Measurements from ENCODE around the gene MARVELD3. TPM values are rescaled to one million over a fixed set of nuclear protein-coding genes. Genes with fewer than 3 reads are reported as not detected.
"Not testable (repeated sequence)": the region's sequence is repeated elsewhere in the genome, so short reads cannot be mapped to it uniquely, and the experiment has no call there.

The MARVELD3 gene, protein sequence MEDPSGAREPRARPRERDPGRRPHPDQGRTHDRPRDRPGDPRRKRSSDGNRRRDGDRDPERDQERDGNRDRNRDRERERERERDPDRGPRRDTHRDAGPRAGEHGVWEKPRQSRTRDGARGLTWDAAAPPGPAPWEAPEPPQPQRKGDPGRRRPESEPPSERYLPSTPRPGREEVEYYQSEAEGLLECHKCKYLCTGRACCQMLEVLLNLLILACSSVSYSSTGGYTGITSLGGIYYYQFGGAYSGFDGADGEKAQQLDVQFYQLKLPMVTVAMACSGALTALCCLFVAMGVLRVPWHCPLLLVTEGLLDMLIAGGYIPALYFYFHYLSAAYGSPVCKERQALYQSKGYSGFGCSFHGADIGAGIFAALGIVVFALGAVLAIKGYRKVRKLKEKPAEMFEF
- not detected in 2 replicates for total RNA-seq

DNA sequence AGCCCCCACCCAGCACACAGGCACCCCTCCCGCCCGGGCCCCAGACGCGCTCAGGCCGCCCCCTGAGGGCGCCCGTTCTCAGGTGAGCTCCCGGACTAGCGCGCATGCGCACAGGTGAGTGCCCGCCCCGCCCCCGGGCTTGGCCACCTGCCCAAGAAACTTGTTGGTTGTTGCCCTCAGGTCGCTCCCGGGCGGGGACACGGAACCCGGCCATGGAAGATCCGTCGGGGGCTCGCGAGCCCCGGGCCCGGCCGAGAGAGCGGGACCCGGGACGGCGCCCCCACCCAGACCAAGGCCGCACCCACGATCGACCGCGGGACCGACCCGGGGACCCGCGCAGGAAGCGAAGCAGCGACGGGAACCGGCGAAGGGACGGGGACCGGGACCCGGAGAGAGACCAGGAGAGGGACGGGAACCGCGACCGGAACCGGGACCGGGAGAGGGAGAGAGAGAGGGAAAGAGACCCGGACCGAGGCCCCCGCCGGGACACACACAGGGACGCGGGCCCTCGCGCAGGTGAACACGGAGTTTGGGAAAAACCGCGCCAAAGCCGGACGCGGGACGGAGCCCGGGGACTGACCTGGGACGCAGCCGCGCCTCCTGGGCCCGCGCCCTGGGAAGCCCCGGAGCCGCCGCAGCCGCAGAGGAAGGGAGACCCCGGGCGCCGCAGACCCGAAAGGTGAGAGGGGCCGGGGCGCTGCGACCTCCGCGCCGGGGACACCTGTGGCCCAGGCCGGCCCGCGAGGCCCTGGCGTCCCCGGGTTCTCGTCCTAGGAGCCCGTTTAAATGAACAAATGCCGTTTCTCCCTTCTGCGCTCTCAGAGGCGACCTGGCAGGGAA lies at the start of gene MARVELD3:
Gene MARVELD3, plus strand, starts transcription at position 167 of the 840 bp plus-strand sequence. Its CDS starts 46 bp downstream, at position 213.
- H3K4me1 Mint-ChIP-seq (ENCODE audit: low read depth) = peaks cover 8% of the 10 kb centered on the region
- H3K27me3 Mint-ChIP-seq (ENCODE audit: insufficient read depth) = peaks cover 22% of the 10 kb centered on the region
- no peaks in the 10 kb centered on the region for H3K9me3 Mint-ChIP-seq
- intact Hi-C loops (cut with micrococcal nuclease) = no loop called here
- no peak for DNase-seq (ENCODE audit: low spot score)
- no peak within 1 kb of the TSS for H3K27ac Mint-ChIP-seq
- no peaks in the 10 kb centered on the region for H3K36me3 Mint-ChIP-seq (ENCODE audit: low read depth)
- H3K4me3 Mint-ChIP-seq = no peak within 1 kb of the TSS

DNA sequence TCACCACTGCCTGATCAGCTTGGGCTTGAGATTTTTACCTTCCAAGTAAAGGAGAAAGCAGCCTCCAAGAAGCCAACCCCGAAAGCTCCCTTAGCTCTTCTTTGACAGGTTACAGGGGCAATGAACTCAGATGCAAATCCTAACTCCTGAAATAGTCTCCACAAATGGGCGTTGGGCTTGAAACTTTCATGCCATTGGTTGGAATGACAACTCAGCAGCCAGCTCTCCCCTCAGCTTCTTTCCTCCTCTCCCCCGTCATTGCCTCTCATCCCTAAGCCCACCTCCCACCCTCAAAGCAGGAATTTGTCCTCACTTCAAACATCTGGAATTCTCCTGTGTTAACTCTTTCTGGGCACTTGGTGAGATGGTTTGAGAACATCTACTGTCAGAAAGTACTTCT lies 49.0 kb upstream of the MARVELD3 start, which contains the start of gene TAT:
Gene TAT, minus strand, starts transcription at position 122 of the 400 bp plus-strand sequence. CDS start 677 bp downstream, outside the sequence.
- no peaks in the 10 kb centered on the region for H3K9me3 Mint-ChIP-seq
- no peak within 1 kb of the TSS for H3K27ac Mint-ChIP-seq
- intact Hi-C loops (cut with micrococcal nuclease) = no loop called here
- H3K27me3 Mint-ChIP-seq (ENCODE audit: insufficient read depth) = peaks cover 21% of the 10 kb centered on the region
- no peak for DNase-seq (ENCODE audit: low spot score)
- no peaks in the 10 kb centered on the region for H3K4me1 Mint-ChIP-seq (ENCODE audit: low read depth)
- H3K36me3 Mint-ChIP-seq (ENCODE audit: low read depth) = no peaks in the 10 kb centered on the region
- H3K4me3 Mint-ChIP-seq = no peak within 1 kb of the TSS

DNA sequence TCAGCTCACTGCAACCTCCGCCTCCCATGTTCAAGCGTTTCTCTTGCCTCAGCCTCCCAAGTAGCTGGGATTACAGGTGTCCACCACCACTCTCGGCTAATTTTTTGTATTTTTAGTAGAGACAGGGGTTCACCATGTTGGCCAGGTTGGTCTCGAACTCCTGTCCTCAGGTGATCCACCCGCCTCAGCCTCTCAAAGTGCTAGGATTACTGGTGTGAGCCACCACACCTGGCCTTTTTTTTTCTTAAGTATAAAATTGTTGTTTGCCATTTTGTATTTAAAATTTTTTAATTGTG lies 43.5 kb upstream of the MARVELD3 start:
- H3K4me3 Mint-ChIP-seq, H3K27ac Mint-ChIP-seq: not testable (repeated sequence)

DNA sequence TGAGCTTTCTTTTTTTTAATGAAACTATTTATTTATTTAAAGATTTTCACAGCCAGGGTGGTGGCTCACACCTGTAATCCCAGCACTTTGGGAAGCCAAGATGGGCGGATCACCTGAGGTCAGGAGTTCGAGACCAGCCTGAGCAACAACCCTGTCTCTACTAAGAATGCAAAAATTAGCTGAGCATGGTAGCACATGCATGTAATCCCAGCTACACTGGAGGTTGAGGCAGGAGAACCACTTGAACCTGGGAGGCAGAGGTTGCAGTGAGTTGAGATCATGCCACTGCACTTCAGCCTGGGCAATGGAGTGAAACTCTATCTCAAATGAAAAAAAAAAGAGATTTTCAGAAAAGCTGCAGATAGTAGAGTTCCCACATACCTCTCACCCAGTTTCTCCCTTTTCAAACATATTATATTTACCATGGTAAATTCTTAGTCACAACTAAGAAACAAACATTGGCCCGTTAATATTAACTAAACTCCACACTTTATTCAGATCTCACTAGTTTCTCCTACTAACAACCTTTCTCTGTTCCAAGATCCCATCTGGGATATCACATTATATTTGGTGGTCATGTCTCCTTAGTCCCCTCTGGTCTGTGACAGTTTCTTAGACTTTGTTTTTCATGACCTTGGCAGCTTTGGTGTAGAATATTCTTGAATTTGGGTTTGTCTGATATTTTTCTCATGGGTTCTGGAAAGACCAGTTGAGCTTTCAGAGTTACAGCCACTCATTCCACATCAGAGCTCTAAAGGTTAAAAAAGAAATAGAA lies 41.3 kb upstream of the MARVELD3 start:
- Mint-ChIP-seq H3K4me3 (no peak overlapping the region), H3K27me3 (ENCODE audit: insufficient read depth) (peaks cover 14% of the 10 kb centered on the region), H3K9me3 (no peaks in the 10 kb centered on the region), H3K4me1 (ENCODE audit: low read depth) (no peaks in the 10 kb centered on the region), H3K36me3 (ENCODE audit: low read depth) (no peaks in the 10 kb centered on the region), H3K27ac (no peak overlapping the region)
- no peak for DNase-seq (ENCODE audit: low spot score)
- intact Hi-C loops (cut with micrococcal nuclease) = no loop called here

More for the DNA sequence above, 43.5 kb upstream of the MARVELD3 start:
- H3K27me3 Mint-ChIP-seq (ENCODE audit: insufficient read depth) = peaks cover 13% of the 10 kb centered on the region
- intact Hi-C loops (cut with micrococcal nuclease); H3K9me3 Mint-ChIP-seq; H3K4me1 Mint-ChIP-seq (ENCODE audit: low read depth); H3K36me3 Mint-ChIP-seq (ENCODE audit: low read depth); DNase-seq (ENCODE audit: low spot score): not testable (repeated sequence)

DNA sequence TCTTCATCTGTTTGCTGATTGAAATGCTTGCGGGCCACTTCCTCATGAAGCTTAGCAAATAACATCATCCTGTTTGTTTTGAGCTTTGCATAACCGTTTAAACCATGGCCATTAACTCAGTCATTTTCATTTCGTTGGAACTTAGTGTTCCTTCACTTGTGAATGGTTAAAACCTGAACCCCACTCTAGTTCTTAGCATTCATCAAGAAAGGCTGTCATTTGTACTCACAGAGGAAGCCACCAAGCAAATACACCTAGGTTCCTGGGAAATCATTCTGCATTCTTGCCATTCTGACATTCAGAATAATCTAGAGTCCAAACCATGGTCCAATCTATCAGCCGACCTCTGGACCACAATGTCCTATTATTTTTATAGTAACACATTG lies 40.7 kb upstream of the MARVELD3 start:
- H3K27me3 Mint-ChIP-seq (ENCODE audit: insufficient read depth) = peaks cover 14% of the 10 kb centered on the region
- no peak overlapping the region for H3K27ac Mint-ChIP-seq
- H3K4me1 Mint-ChIP-seq (ENCODE audit: low read depth) = no peaks in the 10 kb centered on the region
- intact Hi-C loops (cut with micrococcal nuclease) = no loop called here
- H3K4me3 Mint-ChIP-seq = no peak overlapping the region
- DNase-seq (ENCODE audit: low spot score) = no peak
- H3K9me3 Mint-ChIP-seq = no peaks in the 10 kb centered on the region
- no peaks in the 10 kb centered on the region for H3K36me3 Mint-ChIP-seq (ENCODE audit: low read depth)

DNA sequence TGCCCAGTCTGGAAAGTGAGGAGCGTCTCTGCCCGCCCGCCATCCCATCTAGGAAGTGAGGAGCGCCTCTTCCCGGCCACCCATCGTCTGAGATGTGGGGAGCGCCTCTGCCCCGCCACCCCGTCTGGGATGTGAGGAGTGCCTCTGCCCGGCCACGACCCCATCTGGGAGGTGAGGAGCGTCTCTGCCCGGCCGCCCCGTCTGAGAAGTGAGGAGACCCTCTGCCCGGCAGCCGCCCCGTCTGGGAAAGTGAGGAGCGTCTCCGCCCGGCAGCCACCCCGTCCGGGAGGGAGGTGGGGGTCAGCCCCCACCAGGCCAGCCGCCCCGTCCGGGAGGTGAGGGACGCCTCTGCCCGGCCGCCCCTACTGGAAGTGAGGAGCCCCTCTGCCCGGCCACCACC lies 36.6 kb upstream of the MARVELD3 start:
- H3K4me1 Mint-ChIP-seq (ENCODE audit: low read depth); DNase-seq (ENCODE audit: low spot score); H3K36me3 Mint-ChIP-seq (ENCODE audit: low read depth); H3K9me3 Mint-ChIP-seq; H3K4me3 Mint-ChIP-seq; H3K27ac Mint-ChIP-seq; intact Hi-C loops (cut with micrococcal nuclease): not testable (repeated sequence)
- H3K27me3 Mint-ChIP-seq (ENCODE audit: insufficient read depth) = peaks cover 12% of the 10 kb centered on the region

DNA sequence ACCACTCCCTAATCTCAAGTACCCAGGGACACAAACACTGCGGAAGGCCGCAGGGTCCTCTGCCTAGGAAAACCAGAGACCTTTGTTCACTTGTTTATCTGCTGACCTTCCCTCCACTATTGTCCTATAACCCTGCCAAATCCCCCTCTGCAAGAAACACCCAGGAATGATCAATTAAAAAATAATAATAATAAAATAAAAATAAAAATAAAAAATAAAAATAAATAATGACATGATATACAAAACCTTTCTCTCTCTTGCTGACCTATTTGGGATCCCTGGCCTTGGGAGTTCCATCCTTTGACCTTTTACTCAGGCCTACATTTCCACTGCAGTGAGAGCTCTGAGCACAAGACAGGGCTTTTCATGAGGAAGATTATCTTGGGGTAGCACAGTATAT lies 35.9 kb upstream of the MARVELD3 start:
- H3K4me3 Mint-ChIP-seq; H3K27ac Mint-ChIP-seq; H3K36me3 Mint-ChIP-seq (ENCODE audit: low read depth); H3K4me1 Mint-ChIP-seq (ENCODE audit: low read depth); H3K9me3 Mint-ChIP-seq; DNase-seq (ENCODE audit: low spot score); intact Hi-C loops (cut with micrococcal nuclease): not testable (repeated sequence)
- H3K27me3 Mint-ChIP-seq (ENCODE audit: insufficient read depth) = peaks cover 14% of the 10 kb centered on the region

DNA sequence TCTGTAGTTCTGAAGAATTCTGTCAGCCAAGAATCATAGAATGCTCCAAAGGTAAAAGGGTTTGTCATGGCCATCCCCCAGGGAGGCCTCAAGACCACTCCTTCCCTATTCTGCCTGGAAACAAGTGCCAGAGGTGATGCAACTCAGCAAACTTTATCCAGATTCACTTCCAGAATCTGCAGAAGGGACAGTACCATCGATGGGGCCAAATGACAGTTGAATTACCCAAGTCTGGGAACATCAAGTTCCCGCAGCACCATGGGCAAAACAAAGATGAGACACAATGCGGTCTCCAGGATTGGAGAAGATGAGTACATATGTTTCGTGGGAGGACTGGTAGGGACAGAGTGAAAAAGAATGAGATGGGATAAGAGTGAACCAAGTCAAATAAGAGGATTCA lies 35.4 kb upstream of the MARVELD3 start:
- Mint-ChIP-seq H3K9me3 (no peaks in the 10 kb centered on the region), H3K4me3 (no peak overlapping the region), H3K4me1 (ENCODE audit: low read depth) (no peaks in the 10 kb centered on the region), H3K27me3 (ENCODE audit: insufficient read depth) (peaks cover 14% of the 10 kb centered on the region), H3K36me3 (ENCODE audit: low read depth) (no peaks in the 10 kb centered on the region), H3K27ac (no peak overlapping the region)
- intact Hi-C loops (cut with micrococcal nuclease) = no loop called here
- DNase-seq (ENCODE audit: low spot score) = no peak

DNA sequence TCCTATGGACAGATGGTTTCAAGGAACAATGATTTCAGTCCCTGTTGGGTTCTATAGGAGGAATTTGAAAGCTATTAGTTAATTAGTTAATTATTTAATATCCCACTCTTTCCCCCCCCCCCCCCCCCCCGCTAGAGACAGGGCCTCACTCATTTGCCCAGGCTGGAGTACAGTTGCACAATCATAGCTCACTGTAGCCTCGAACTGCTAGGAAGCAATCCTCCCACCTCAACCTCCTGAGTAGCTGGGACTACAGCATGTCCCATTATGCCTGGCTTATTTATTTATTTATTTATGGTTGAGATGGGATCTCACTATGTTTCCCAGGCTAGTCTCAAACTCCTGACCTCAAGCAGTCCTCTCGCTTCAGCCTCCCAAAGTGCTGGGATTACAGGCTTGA lies 34.1 kb upstream of the MARVELD3 start:
- no peaks in the 10 kb centered on the region for H3K4me1 Mint-ChIP-seq (ENCODE audit: low read depth)
- intact Hi-C loops (cut with micrococcal nuclease) = no loop called here
- H3K27ac Mint-ChIP-seq = no peak overlapping the region
- H3K9me3 Mint-ChIP-seq = no peaks in the 10 kb centered on the region
- no peak overlapping the region for H3K4me3 Mint-ChIP-seq
- DNase-seq (ENCODE audit: low spot score) = no peak
- peaks cover 11% of the 10 kb centered on the region for H3K27me3 Mint-ChIP-seq (ENCODE audit: insufficient read depth)
- no peaks in the 10 kb centered on the region for H3K36me3 Mint-ChIP-seq (ENCODE audit: low read depth)

DNA sequence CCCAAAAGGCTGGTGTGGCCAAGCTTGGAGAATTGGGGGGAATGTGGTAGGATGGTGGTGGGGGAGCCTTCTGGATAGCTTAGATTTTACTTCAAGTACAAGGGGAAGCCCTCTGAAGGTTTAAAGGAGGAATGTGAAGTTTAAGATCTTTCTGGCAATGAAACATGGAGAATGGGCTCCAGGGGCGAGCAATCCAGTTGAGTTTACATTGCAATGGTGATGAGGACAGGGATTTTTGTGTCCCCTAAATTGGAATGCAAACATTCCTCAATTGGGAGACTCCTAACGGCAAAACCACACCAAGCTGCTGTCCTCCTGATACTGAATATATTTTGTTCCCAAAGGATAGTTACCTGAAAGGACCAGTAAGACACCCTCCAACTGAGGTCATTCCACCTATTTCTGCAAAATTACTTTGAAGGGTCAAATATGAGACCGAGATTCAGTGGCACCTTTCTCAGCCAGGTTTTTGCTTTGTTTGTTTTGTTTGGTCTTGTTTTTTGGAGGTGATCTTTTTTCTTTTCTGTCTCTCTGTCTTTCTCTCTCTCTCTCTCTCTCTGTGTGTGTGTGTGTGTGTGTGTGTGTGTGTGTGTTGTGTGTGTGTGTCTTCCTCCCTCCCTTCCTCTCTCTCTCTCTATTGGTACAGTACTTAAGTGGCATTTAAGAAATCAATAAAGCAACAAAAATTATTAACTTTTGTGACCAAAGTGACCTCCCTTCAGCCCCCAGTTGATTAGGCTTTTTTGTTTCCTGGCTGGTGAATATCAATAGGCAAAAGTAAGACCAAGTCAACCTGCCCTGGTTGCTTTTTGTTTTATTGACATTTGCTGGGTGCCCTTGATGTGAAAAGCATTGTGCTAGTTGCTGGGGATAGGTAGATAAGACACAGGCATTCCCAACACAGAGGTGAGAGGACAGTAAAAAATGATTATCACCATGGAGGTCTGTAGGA lies 32.7 kb upstream of the MARVELD3 start:
- DNase-seq (ENCODE audit: low spot score) = no peak
- Mint-ChIP-seq H3K36me3 (ENCODE audit: low read depth) (no peaks in the 10 kb centered on the region), H3K4me1 (ENCODE audit: low read depth) (no peaks in the 10 kb centered on the region), H3K9me3 (no peaks in the 10 kb centered on the region), H3K27me3 (ENCODE audit: insufficient read depth) (peaks cover 11% of the 10 kb centered on the region), H3K4me3 (no peak overlapping the region), H3K27ac (no peak overlapping the region)
- intact Hi-C loops (cut with micrococcal nuclease) = no loop called here

DNA sequence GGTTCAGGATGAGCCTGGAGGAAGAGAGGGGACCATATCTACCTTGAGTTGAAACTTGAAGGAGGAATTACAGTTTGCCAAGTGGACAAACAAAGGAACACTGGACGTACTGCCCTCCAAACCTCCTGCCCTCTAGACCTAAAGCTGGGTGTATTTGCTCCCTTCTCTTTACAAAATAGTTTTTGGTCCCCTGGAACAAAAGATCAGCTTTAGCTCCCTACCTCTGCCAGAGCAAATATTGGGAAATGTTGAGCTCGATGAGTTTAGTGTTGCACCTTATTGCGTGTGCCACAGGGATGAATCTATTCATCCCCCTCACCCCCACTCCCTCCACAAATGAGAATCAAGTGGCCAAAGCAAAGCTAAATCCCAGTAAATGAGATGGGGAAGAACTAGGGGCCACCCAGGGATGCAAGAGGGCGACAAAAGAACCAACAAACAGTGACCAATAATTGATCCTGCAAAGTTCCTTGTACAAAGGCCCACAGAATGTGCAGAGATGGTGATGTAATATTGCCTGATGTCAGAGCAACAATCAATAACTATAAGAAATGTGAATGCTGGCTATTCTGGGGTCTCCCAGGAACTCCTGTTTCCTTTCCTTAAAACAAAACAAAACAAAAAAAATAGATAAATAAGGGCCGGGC lies 31.9 kb upstream of the MARVELD3 start:
- intact Hi-C loops (cut with micrococcal nuclease) = no loop called here
- Mint-ChIP-seq H3K27ac (no peak overlapping the region), H3K36me3 (ENCODE audit: low read depth) (no peaks in the 10 kb centered on the region), H3K4me1 (ENCODE audit: low read depth) (no peaks in the 10 kb centered on the region), H3K4me3 (no peak overlapping the region), H3K9me3 (no peaks in the 10 kb centered on the region), H3K27me3 (ENCODE audit: insufficient read depth) (peaks cover 11% of the 10 kb centered on the region)
- DNase-seq (ENCODE audit: low spot score) = no peak

Data from activated T-helper 1 cell treated with anti-CD3 and anti-CD28 coated beads, Interleukin-12 subunit alpha, Interleukin-12 subunit beta, Interleukin-2, Interleukin-4 antibody, amounts not matched to agents 30 ng/mL and 10 ng/mL and 1 ng/mL, durations not matched to agents 14 hours and 24 hours and 36 hours (primary cell).